HG03442 (cell line): ENCODE measurements around the gene COPB2.
"Not testable (repeated sequence)": the region's sequence is repeated elsewhere in the genome, so short reads cannot be mapped to it uniquely, and the experiment has no call there.

Source experiments
- ATAC-seq: cut with Tn5 transposase; IDR thresholded peaks from one replicate; pipeline ENCODE4 v1.9.1; 2021; ENCODE audit warnings: mild to moderate bottlenecking, moderate library complexity; ENCODE audit not compliant: unreplicated experiment

Gene COPB2

DNA sequence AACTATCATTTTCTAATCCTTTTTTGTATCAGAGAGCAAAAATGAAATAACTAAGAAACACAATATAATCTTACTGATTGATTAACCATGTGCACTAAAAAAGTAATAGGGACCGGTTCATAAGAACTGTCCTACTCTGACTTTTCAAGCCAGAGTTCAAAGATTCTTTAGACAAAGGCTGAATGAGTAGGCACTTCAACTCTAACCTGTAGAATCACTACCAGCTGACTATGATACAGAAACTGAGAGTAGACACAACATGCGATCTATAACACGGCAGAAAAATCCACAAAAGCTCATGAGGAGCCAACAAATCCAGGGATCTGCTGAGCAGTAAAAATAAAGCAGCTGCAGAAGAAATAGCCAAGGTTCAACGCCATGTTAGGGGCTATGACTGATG is 8.9 kb downstream of the COPB2 start:
- no peak for ATAC-seq

DNA sequence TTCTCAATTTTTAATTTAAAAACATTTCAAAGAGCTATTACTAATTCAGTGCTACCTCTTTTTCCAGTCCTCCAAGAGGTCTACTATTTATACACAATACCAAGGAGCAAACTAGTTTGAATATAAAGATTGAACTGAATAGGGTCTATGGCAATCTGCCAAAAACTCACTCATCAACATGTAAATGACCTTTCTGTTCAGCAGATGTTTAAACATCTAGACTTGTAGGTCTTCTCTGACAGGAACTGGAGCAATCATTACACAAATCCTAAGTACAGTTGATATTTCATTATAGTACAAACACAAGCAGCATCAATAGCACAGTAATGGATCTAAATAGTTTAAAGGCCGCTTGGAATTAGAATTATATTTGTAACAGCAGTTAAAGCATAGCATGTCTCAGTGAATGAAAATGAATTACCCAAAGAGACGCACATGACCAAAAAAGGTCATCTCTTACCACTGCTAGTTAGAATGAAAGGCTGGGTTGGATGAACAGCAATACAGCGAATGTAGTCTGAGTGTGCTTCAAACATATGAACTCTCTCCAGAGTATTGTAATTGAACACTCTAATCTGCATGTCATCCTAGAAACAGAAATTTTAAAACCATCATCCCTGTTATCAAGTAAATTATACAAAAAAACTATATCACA is 10.7 kb downstream of the COPB2 start:
- ATAC-seq, result no peak

GRCh38 chr3:139377378-139377777 is 12.1 kb downstream of the COPB2 start:
- no peak for ATAC-seq

DNA sequence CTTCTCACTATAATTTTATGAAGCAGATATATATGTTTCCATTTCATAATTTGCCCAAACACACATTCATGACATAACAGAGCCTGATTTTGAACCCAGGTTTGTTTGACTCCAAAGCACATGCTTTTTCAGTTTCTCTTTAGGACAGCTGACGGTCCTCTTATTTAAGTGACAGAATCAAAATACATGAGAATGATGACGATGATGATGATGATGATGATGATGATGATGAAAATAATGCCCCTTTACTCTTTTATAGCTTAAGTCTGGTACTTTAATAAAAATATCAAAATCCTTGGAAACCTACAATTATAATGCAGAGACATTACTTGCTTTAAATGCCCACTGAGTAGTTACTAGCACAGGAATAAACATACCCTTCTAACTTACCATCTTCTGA is 15.3 kb downstream of the COPB2 start:
- no peak for ATAC-seq

- no peak for ATAC-seq
Observed at GRCh38 chr3:139364549-139364948, 24.9 kb downstream of the COPB2 start.

DNA sequence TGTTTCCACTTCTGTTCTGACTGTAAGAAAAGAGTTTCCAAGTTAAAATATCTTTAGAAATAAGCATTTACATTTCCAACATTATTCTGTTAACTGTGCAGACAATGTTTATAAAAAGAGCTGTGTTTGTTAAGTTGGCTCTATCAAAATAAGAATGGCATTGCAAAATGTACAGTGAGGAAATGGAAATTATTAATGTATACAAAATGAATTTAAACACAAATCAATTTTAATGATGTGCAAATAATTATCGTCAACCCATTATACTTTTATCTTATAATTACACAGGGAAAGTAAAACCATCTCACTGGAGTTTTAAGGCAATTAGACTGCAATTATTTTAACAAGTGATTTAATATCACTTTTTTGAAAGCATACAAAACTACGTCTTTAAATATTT is 28.2 kb downstream of the COPB2 start:
- ATAC-seq, result no peak

GRCh38 chr3:139358841-139359562 is 30.4 kb downstream of the COPB2 start:
- ATAC-seq, result no peak

DNA sequence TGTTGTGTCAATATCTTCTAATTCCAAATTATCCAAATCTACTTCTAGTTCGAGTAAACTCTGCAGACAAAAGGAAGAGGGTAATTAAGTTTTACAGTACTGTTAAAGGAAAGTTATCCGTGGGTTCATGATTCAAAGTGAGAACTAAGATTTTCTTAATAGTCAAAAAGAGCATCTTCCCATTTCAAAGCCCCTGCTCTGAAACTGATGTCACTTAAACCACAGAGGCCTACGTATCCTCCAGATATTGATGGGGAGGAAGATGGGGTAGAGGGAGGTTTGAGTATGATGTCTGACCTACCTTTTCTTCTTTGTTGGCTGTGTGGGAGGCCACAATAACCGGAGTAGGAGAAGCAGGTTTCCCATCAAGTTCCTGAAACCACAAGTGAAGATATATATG is 31.5 kb downstream of the COPB2 start:
- peak; percentile 63 for ATAC-seq

DNA sequence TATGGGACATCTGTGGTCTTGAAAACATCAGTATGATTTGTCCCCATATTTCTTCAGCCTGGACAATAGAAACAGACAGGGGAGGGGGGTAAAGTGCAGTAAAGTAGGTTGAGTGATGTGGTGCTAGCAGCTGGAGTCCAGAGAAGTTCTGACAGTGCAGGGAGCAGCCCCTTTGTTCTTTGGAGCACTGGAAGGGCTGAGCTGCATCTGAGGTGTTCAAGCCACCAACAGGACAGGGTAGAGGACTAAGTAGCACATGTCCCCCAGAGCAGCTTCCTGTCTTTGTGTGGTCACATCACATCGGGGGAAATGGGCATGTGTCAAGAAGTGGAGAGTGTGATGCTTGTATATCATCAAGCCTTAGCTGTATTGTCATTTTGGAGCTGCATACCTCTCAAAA is 33.6 kb downstream of the COPB2 start:
- ATAC-seq, result no peak

GRCh38 chr3:139355476-139355875 is 34.0 kb downstream of the COPB2 start:
- ATAC-seq, result no peak

DNA sequence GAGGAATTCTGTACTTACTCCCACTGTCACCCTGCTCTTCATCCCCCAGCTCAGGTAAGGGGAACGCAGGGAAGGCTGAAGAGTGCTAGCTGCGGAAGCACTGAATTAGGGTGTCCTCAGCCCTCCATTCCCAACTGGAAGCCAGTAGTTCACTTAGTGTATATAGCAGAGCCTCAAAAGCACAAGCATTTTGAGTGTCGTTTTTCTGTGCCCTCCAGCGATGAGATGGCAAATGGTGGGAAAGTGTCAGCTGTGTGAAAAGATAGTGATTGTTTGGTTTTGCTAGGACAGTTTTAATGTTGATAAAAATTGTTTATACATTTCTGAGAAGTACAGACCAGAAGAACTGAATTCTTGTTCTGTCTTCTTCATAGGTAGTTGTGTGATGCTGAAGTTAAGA is 34.8 kb downstream of the COPB2 start:
- no peak for ATAC-seq

- no peak for ATAC-seq
Observed at GRCh38 chr3:139353920-139354556, 35.4 kb downstream of the COPB2 start.

- no peak for ATAC-seq
Observed at GRCh38 chr3:139346771-139347170, 42.7 kb downstream of the COPB2 start.

DNA sequence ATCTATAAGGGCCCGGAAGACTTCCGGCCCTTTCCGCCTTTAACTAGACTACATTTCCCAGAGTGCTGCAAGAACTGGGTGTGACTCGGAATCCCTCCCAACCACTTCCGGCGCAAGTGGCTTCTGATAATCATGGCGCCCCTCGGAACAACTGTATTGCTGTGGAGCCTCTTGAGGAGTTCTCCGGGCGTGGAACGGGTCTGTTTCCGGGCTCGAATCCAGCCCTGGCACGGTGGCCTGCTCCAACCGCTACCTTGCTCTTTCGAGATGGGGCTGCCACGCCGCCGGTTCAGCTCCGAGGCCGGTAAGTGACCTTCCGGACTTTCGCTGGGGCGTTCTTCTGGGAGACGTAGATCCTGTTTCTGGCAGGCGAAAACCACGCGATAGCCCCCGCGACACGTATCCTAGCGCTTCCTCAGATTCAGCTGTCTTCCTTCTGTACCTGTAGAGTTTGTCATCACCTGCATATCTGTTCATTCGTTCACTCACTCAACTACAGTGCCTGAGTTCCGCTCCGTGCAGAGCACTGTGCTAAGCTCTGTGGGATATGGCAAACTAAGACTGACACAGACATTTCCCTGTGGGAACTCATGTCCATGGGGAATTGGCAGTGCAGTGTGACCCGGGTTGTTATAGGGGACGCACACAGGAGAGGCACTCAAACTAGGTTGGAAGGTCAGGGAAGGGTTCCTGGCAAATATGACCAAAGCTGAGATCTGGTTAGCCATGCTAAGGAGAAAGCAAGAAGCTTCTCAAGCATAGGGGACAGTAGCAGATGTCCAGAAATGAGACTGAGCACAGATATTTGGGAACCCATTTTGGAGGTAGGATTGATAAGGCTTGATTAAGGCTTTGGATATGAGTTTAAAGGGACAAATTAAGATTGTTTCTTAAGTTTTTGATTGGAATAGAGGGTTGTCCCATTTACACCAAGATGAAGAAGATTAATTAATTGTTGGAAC is 45.3 kb downstream of the COPB2 start, which contains the start of gene MRPS22:
TSS of gene MRPS22 (plus strand) at position 126 of the 962 bp plus-strand sequence. CDS start at position 133, 7 bp downstream.
- ATAC-seq, result peak; percentile 98

DNA sequence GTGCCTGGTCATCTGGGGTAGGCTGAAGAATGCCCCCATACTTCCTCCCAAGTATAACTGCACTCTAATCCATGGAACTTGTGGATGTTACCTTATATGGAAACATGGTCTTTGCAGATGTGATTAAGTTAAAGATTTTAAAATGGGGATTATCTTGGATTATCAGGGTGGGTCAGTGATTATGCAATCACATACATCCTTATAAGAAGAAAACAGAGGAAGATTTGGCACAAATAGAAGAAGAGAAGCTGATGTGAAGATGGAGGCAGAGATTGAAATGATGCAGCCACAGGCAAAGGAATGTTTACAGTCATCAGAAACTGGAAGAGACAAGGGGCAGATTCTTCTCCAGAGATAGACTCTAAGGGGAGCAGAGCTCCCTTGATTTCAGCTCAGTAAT is 47.4 kb downstream of the COPB2 start:
- no peak for ATAC-seq

DNA sequence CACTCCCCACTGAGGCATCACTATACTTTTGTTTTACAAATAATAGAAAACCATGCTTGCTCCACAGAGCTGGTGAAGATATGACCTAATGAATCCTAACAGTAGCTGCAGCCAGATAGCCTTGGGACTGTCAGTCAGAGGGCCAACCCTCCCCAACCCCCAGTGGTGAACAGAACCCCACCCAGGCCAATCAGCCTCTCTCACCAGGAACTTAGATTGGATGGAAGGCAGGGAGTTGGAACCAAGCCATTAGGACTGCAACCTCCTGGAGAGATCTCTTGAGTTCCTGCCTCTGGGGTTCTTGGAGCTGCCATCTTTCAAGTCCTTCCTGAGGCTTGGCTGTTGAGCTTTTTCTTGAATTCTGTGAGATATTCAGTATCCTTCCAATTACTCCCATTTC is 48.7 kb downstream of the COPB2 start:
- ATAC-seq, result no peak

DNA sequence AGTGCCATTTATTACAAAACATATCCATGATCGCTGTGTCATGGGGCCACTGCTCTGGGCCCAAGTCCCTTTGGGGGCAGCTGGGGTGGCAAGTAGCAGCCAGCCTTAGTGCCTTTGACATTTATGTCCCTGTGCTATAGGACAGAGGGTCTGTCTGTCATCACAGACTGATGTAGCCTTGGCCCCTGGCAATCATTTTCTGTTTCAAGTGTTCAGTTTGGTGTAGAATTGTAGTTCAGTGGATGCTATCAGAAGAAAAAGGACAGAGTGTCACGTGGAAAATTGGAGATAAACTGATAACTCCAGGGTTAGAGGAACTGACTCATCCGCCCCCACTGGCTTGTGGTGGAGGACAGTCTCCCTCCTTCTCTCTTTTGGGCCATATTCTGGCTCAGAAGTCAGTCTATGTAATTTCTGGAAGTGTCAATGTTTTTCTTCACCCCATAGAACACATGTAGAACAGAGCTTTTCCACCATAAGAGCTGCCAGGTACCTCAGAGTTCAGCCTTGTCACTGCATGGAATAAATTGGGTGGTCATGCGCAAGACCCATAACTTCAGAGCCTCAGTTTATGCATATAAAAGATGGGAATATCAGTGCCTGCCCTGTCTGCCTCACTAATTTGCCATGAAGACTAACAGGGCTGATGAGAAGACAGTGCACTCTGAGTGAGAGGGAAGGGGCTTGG is 50.1 kb downstream of the COPB2 start:
- ATAC-seq, result no peak

DNA sequence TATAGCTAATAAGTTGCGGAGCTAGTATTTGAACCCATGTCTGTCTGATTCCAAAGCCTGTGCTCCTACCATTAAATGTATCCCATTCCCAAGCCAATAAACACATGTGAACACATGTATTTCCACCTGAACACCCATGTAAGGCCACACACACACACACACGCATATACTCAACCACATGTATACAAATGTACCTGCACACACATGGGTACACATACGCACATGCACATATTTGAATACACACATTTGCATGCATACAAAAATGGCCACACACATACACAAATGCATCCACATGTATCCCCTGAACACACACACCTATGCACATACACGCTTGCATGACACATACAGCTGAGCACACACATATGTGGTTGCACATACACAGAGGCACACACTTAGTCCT is 51.0 kb downstream of the COPB2 start:
- ATAC-seq, result no peak

DNA sequence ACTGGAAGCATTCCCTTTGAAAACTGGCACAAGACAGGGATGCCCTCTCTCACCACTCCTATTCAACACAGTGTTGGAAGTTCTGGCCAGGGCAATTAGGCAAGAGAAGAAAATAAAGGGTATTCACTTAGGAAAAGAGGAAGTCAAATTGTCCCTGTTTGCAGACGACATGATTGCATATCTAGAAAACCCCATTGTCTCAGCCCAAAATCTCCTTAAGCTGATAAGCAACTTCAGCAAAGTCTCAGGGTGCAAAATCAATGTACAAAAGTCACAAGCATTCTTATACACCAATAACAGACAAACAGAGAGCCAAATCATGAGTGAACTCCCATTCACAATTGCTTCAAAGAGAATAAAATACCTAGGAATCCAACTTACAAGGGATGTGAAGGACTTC is 54.8 kb downstream of the COPB2 start:
- not testable (repeated sequence) for ATAC-seq

GRCh38 chr3:139332092-139332491 is 57.4 kb downstream of the COPB2 start:
- ATAC-seq, result no peak
